HT1080 (cell line): ENCODE data around the gene WDR48. TPM values are rescaled to one million over a fixed set of nuclear protein-coding genes. Genes with fewer than 3 reads are reported as not detected.

Experiments
- DNase-seq: peaks from one replicate; pipeline ENCODE4 v3.0.0-alpha.2; 2015; ENCODE audit warnings: low read depth
- total RNA-seq: library from RNA; depleted of rRNA; stranded (reverse); fragments of >200 nt; shearing (Covaris generic); gene quantifications from 2 replicates; pipeline ENCODE4 v1.2.3, GENCODE V29; 2014

Gene WDR48
- total RNA-seq, 1 experiment from 2014 or later = 19.9 TPM

DNA sequence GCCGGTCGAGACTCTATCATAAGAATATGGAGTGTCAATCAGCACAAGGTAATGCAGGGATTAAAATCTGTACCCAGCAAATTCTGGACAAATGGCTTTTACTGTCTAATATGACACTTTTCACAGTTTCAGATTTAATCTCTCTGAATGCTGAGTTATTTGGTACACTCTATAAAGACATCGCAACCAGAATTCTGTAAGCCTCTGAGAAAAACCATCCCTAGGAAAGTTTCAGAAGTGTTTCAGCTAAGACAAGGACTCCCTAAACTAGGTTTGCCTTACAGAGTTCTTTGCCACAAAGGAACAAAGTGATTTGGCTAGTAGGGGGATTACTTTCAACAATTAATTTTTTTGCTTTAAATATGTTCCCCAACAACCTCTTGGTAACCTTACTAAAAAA lies 11.3 kb downstream of the WDR48 start:
- no peak for DNase-seq

DNA sequence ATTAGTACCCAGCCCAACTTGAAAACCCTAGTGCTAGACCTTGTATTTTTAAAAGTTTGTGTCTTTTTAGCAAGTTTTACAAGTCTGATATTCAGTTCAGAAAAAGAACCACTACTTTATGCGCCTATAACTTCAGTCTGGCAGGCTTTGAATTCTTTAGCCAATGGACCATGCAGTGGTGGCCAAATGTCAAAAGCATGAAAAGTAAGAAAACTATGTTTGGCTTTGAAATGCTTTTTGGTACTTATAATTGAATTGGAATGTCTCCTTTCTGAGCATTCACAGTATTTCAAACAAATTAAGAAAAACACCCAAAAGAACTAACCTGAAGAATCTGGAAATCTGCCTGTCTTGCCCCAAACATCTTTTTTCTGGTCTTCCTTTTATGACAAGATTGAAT lies 12.8 kb downstream of the WDR48 start:
- no peak for DNase-seq

DNA sequence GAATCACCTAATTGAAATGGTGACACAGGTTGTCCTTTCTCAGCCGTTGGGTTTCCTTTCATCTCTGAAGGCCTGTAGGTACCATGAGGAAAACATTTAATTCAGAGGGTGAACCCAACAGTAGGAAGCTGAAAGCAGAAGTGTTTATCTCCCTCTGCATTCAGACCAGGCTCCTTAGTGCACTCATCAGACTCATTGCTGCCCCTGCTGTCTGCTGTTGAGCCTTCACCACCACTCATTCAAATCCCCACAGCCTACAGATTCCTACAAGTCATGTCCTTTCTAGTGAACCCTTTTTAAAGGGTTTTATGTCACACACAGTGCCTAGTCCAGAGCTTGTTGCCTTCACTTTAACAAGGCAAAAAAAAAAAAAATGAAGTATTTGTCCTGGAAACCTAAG lies 13.4 kb downstream of the WDR48 start:
- peak; percentile 42 for DNase-seq

DNA sequence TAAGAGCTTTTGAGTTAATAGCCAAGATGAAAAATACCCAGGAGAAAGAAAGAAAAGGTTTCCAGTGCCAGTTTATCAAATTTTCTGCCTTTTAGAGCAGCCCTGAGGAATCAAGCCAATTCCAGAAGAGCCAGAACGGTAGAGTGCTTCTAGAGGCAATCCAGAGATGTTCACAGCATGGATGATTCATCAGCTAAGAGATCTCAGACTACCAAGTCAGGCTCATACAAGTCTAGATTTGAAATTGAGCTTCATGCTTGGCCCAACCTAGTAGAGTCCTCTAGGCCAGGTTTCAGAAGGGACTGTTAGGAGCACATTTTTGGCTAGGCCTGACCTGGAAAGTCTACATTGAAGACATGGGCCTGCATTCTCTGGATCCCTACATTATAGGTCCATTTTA lies 15.5 kb downstream of the WDR48 start:
- DNase-seq = no peak

DNA sequence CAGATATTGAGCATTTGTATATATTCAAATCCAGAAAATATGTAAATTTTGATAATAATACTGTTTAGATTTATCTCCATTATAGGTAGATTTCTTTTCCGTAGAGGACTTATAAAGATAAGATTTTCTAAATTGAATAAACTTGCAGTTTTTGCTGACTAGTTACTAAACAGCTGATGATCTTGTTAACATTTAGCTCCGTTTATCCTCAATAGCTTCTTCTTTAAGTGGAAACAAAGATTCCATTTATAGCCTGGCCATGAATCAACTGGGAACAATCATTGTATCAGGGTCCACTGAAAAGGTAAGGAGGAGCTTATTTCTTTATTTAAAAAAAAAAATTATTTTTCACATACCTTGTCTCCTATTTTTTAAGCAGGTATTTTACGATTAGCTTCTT lies 16.7 kb downstream of the WDR48 start:
- DNase-seq = no peak

DNA sequence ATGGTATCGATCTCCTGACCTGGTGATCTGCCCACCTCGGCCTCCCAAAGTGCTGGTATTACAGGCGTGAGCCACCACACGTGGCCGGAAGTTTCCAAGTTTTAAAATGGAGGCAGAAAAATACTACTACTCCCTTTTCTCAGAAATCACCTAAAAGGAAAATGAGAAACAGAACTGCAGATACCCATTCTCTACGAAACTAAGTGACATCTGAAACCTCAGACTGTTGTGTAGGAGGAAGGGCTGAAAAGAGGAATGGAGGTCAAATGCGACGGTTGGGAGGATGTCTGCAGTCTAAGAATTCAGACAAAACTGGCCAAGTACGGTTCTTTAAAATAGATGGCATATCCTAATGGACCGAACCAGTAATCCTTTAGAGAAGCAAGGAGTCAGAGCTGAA lies 24.1 kb downstream of the WDR48 start:
- DNase-seq = no peak

DNA sequence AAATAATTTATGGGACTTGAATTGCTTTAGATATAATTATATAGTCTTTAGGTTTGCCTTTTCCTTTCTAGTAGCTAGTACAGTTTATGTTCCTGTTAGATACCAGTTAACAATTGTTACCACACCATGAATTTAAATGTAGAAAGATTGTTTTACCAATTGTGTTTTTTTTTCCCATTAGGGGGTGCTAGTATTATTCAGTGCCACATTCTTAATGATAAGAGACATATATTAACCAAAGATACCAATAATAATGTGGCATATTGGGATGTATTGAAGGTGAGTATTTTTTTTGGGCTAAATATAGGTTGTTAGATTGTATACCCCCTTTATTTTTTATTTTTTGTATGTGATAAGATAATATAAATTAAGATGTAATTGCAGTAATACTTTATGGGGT lies 27.7 kb downstream of the WDR48 start:
- no peak for DNase-seq

DNA sequence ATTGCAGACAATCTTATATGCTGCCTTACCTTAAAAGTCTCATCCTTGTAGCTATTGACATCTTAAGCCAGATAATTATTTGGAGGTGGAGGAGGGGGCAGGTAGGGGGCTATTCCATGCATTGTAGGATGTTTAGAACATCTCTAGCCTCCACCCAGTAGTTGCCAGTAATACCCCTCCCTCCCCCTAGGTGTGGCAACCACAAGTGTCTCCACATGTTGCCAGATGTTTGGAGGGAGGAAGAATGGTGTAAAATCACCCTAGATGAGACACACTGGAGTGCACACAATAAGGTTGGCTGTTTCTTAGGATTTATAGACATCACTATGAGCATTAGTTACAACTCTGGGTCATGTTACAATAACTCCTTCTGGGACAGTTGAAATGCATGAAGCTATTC lies 28.2 kb downstream of the WDR48 start:
- no peak for DNase-seq

DNA sequence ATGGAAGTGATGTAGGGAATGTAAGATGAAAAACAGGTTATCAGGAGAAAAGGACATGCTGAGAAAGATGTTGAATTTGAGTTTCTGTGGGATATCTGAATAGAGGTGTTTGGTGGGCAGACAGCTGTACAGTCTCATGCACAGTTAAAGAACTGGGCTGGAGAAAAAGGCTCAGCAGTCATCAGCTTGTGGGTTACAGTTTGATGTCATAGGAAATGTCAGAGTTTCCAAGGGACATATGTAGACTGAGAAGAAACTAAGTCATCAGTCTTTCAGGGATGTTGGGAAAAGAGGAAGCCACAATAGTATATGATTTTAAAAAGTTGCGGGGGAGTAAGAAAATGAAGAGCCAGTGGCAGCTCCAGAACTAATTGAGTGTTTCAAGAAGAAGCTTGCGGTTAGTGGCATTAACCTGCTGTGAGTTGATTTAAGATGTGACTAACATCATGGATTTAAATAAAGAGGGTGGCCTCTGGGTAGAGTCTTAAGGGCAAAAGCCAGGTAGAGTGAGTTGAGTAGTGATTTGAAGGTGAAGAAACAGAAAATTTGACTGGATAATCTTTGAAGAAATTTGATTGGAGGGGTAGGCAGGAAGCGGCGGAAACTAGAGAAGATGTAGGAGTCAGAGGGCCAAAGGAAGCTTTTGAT lies 31.0 kb downstream of the WDR48 start:
- no peak for DNase-seq

DNA sequence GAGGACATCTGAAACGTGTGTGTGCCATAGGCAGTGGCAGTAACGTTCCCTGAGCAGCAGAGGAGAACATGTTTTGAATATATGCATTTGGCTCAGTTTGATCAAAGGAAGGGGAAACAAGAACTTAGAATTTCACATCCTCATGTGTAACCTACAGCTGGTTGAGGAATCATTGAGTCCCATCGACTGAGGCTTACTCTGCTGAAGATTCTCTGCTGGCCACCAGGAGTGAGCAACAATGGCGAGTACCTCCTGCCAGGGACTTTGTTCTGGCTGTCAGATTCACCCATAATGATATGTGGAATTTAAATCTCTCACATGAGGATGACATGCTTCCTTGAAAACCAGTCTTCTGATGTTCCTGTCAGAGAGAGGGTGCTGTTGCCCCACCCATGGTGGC lies 34.3 kb downstream of the WDR48 start:
- DNase-seq = no peak

DNA sequence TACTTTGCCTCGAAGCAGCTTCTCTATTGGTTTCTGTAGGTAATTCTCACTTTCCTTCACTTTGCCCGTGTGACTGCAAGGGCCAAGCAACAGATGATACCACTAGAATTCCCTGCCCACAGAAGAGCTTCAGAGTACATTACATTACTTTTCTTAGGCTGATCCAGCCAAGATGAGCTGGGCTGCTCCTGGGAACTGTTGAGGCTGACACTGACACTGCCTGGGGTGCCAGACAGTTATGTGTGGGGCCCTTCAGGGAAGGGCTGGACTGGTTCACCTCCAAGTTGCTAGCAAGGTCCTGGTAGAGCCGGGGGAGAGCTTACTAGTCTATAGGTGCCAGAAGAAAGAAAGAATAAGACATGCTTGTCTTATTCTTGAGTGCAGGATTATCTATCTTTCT lies 36.6 kb downstream of the WDR48 start:
- no peak for DNase-seq

DNA sequence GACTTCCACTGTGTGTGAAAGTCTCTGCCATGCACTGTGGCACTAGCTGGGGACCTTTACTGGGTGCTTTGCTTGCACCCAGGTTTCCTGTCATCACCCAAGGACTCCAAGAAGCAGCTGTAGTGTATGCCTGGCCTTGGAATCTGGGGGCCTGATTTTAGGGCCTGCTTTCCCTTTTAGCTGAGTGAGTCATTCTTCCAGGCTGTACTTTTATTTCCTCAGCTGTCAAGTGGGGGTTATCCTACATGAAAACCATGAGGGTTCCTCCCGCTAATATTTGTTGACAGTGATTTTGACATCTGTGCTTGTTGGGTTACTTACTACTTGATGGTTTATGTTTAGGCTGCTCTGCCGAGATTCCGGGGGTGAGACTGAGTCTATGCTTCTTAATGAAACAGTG lies 37.1 kb downstream of the WDR48 start:
- no peak for DNase-seq

DNA sequence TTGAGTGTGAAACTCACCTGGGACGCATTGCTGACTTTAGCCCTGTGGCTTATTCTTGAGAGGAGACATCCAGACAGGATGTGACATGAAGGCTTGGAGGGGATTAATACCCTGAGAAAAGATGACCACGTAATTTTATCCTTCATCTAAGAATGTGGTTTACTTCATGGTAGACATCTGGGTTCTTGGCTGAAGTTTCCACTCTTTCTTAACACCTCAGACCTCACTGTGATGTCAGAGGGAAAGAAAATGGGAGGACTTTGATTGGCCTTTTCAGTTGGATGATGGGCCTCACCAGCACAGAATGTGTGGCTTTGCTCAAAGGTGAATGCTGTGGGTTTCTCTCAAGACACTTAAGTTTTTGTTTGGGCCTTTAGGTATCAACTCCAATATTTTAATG lies 39.1 kb downstream of the WDR48 start:
- DNase-seq = peak; percentile 32

DNA sequence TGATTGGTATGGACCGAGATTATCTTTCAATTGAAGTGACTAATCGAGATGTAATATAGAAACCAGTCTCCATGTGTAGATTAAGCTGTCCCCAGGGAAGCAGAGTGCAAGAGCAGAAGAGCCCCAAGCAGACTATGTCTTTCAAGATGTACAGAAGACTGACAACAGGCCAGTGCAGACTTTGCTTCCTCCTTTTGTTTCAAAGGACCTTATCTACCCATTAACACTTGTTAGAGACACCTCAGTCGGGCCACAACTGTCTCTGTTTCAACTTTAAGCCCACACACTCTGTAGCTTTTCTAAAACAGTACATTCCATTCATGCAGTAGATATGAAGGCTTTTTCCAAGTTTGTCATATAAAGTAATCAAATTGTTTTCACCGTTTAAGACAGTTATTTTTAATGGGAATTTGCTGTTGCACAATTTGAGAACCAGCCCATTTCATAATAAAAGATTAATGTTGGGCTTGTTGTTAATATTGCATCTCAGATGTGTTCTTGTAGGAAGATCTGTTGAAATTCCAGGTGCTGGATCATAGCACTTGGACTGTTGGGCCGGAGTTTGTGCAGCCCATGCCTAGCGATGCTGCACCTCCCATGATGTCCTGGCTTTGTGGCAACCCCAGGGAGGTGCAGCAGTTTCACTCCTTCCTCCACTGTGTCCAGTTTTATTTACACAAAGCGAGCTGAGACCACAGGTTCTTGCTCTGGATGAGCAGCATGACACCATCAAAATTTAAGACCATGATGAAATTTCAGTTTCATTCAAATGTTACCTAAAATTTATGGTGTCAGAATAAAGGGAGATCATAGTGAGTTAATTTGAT lies 43.2 kb downstream of the WDR48 start:
- DNase-seq = no peak

DNA sequence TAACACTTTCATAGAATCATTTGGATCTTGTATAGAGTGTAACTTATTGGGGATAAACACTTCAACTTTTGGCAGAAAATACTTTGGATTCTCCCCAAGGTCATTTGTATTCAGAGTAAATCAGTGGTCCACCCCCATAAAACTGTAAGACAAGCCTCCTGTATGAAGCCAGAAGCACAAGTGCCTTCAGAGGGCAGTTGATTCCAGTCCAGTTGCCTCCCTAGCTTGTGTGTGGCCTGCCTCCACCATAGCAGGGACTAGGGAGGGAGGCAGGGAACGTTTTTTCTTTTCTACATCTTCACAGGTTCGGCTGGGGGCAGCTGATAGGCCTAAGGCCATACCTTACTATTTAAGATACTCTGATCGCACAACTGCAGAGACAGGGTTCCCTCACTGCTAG lies 44.0 kb downstream of the WDR48 start:
- no peak for DNase-seq

DNA sequence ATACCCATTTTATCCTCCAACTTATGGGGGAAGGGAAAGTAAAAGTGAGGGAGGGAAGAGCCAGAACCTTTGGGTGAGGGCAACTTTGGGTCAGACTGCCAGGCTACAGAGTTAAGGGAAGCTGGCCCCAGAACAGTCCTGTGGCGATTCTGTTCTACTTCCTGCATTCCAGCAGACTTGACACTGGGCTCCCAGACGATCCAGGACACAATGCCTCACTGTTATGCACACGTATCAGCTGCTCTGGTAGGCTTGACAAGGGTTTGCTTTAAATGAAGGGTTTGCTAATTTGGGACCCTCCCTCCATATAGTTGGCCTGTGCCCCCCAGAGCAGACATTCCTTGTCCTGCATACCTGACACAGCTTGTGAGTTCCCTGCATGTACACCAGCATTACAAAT lies 45.0 kb downstream of the WDR48 start:
- peak; percentile 24 for DNase-seq

DNA sequence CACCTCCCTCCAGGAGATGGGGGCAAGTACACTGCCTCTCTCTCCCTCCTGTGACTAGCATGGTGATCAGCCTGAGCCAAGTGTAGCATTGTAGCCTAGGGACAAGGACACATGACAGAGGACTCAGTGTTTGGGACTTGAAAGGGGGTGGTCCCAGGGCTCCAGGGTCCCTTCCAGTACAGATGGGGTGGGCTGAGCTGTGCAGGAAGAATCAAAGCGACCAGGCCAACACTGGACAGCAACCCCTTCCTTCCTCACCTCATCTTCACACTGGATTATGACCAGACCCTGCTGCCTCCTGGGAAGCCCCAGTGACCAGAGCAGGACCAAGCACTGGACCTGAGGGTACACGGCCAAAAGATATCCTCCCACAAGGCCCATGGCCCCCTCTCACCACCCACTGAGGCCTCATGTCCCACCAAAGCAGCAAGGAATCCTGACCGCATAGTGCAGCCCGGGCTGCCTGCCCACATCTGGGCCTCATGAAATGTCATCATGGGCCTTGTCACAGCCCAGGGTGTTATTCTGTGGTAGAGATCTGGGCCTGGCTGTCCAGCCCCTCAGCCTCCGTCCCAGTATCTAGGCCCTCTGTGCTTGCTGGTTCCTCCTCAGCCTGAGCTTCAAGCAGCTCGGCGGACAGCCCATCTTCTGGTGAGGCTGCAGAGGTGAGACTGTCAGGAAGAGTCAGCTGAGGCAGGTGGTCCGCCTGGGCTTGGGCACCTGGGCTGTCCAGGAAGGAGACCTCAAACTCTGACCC lies 46.1 kb downstream of the WDR48 start:
- no peak for DNase-seq

DNA sequence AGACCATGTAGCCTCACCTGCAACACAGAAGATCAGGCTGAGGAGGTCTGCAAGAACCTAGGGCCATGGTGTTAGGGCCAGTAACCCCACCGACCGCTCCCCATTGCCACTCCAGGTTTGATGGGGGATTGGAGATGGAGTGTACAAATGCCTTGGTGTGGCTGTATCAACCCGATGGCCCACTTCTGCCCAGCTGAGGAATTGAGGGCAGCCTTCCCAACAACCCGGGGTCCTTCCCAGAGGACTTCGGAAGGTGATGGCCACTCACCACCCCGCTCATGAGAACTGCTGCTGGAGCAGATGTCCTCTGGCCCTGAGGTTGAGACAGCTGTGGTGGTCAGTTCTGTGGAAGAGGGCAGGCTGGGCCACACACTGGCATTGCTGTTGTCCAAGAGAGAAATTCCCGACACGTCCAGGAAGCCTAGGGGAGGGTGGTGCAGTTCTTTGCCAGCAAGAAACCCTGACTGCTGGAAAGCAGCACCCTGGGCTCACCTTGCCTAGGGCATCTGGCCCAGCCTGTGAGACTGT lies 46.7 kb downstream of the WDR48 start:
- DNase-seq = no peak

DNA sequence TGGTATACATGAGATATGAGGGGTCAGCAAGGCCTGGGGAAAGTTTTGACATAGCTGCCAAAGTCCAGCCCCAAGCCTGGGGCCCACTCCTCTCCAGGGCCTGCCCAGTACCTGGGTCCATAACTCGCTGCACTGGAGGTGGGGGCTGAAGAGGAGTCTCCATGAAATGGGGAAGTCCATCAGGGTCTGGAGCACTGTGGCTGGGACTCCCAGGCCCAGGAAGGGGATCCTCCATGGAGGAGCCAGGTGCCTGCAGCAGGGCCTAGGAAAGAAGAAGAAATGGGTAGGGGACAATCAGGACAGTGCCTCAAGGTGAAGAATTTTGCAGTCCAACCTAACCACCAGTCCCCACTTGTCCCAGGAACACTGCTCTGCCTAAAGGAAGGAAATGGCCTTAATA lies 47.4 kb downstream of the WDR48 start:
- no peak for DNase-seq

DNA sequence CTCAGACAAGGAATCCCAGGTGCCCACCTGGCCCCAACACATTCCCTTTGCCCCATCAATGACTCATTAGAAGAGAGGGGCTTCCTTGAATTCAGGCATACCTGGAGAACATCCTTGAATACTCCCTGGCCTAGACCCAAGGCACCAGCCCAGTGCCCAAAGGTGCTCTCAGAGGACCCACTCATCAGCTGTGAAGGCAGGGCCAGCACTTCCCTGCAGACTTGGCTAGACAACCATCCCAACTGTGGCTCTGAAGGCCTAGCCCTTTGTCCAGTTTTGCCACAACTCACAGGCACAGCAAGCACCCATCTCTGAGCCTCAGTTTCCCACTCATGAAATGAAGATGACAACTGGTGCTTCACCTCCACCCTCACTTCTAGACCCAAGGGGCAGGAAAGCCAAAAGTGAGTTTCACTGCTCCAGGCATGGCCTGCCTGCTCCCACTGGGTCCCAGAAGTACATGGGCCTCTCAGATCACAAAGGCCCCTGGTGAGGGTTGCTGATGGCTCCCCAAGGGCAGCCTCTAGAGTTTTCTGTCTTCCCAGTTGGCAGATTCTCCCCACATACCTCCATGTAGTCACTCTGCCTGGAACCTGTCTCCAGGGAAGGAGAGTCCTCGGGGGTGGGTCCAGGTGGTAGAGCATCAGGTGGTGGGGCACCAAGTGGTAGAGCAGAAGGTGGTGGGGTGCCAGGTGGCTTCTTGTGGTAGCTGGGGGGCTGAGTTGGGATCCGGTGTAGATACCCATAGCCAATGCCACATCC lies 48.1 kb downstream of the WDR48 start:
- DNase-seq = no peak

DNA sequence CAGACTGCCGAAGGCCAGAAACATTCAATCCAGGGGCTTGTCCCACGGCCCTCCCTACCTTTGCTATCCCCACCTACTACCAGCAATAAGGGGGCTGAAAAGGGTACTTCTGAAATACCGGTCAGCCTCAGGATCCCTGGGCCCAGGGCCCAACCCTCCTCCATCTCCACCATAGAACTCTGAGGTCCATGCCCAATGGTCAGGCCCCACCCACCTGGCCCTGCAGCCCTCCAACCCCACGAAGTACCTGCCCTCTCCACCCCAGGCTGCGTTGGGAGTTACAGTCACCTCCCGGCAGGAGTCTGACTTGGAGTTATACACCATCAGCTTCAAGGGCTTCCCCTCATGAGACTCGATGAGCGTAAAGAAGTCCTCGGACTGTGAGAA lies 48.7 kb downstream of the WDR48 start:
- DNase-seq = no peak
